ENCODE data around the gene RAD21L1.

Gene RAD21L1

GRCh38 chr20:1297486-1297885 is 71.6 kb downstream of the RAD21L1 start:
- DNase-seq = no peak

GRCh38 chr20:1298166-1298565 is 72.3 kb downstream of the RAD21L1 start:
- DNase-seq = no peak

- no peak for DNase-seq
Measured at GRCh38 chr20:1298888-1299511, 73.2 kb downstream of the RAD21L1 start.

GRCh38 chr20:1299522-1299921 is 73.7 kb downstream of the RAD21L1 start:
- no peak for DNase-seq

GRCh38 chr20:1300083-1300840 is 74.4 kb downstream of the RAD21L1 start:
- DNase-seq = no peak

GRCh38 chr20:1301031-1301529 is 75.2 kb downstream of the RAD21L1 start:
- no peak for DNase-seq

GRCh38 chr20:1302685-1303541 is 77.1 kb downstream of the RAD21L1 start:
- no peak for DNase-seq

GRCh38 chr20:1304710-1305515 is 79.1 kb downstream of the RAD21L1 start:
- no peak for DNase-seq
